Amygdala (tissue), 56 donors: ENCODE data around the gene WBP11.
"Not testable (repeated sequence)": the region's sequence is repeated elsewhere in the genome, so short reads cannot be mapped to it uniquely, and the experiment has no call there.

Experiments
- DNase-seq, 56 donors: peaks; one replicate each; lab custom pipeline; 2025; lab: John Stamatoyannopoulos, UW

The WBP11 gene

GRCh38 chr12:14774074-14774905 is 29.0 kb downstream of the WBP11 start:
- DNase-seq: peak in 55 of 56 donors; percentile 49 to 95 (median 87)

GRCh38 chr12:14773685-14774073 is 29.6 kb downstream of the WBP11 start:
- DNase-seq: peak in 2 of 56 donors; percentile 49 to 56

- no peak for DNase-seq
Measured at GRCh38 chr12:14772946-14773345, 30.3 kb downstream of the WBP11 start.

- no peak for DNase-seq
Measured at GRCh38 chr12:14771651-14772137, 31.6 kb downstream of the WBP11 start.

GRCh38 chr12:14770496-14771461 is 32.5 kb downstream of the WBP11 start:
- DNase-seq: peak; percentile 16 to 93 (median 78)

- DNase-seq: peak in 49 of 56 donors; percentile 11 to 71 (median 48)
Measured at GRCh38 chr12:14769969-14770495, 33.2 kb downstream of the WBP11 start.

- peak in 7 of 56 donors; percentile 8 to 44 (median 36) for DNase-seq
Measured at GRCh38 chr12:14769466-14769968, 33.8 kb downstream of the WBP11 start.

- no peak for DNase-seq
Measured at GRCh38 chr12:14768823-14769405, 34.4 kb downstream of the WBP11 start.

GRCh38 chr12:14767617-14768016 is 35.7 kb downstream of the WBP11 start:
- DNase-seq: no peak

- no peak for DNase-seq
Measured at GRCh38 chr12:14766649-14767215, 36.5 kb downstream of the WBP11 start.

GRCh38 chr12:14766020-14766419 is 37.3 kb downstream of the WBP11 start:
- DNase-seq: not testable (repeated sequence)

- DNase-seq: no peak
Measured at GRCh38 chr12:14765398-14765797, 37.9 kb downstream of the WBP11 start.

- DNase-seq: not testable (repeated sequence)
Measured at GRCh38 chr12:14759711-14760280, 43.5 kb downstream of the WBP11 start.

GRCh38 chr12:14756334-14757143 is 46.7 kb downstream of the WBP11 start:
- DNase-seq: no peak

GRCh38 chr12:14751986-14752385 is 51.3 kb downstream of the WBP11 start:
- DNase-seq: no peak

- no peak for DNase-seq
Measured at GRCh38 chr12:14743061-14743460, 60.2 kb downstream of the WBP11 start.

GRCh38 chr12:14741942-14742341 is 61.3 kb downstream of the WBP11 start:
- no peak for DNase-seq

GRCh38 chr12:14741153-14741552 is 62.1 kb downstream of the WBP11 start:
- no peak for DNase-seq

GRCh38 chr12:14736441-14736840 is 66.8 kb downstream of the WBP11 start:
- not testable (repeated sequence) for DNase-seq
